CD4-positive, alpha-beta T cell treated with Interleukin-17A for 1 hour (primary cell): ENCODE results near the gene PLCB1.
"Not testable (repeated sequence)": the region's sequence is repeated elsewhere in the genome, so short reads cannot be mapped to it uniquely, and the experiment has no call there.

Experiments used
- DNase-seq: peaks from one replicate; pipeline ENCODE4 v3.0.0-alpha.2; 2020

The PLCB1 gene

DNA sequence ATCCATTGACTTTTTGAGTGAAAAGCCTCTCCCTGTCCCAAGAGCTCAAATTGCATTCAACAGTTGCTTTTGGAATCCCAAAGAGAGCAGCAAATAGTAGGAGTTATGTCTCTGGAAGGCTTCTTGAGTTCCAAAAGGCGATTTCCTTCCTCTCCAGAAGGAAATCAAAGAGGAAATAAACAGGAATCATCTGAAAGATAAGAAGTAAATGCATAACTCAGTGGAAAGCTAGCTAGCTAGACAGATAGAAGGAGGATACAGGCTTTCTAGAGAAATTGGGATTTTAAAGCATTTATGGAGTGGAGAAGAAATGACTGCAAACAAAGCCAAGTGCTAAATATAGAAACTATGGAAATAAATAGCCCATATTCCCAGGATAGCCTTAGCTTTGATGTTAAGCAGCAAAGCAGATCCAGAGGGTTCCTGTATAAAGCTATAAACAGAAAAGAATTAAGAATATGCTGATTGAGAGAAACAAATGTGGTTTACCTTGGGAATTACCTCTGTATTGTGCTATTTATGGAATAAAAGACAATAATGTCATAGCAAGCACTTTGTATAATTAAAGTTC is 214.7 kb downstream of the PLCB1 start:
- DNase-seq: no peak

GRCh38 chr20:8350225-8350624 is 218.2 kb downstream of the PLCB1 start:
- not testable (repeated sequence) for DNase-seq

- no peak for DNase-seq
These were observed 220.4 kb downstream of the PLCB1 start for GRCh38 chr20:8352486-8352885.

DNA sequence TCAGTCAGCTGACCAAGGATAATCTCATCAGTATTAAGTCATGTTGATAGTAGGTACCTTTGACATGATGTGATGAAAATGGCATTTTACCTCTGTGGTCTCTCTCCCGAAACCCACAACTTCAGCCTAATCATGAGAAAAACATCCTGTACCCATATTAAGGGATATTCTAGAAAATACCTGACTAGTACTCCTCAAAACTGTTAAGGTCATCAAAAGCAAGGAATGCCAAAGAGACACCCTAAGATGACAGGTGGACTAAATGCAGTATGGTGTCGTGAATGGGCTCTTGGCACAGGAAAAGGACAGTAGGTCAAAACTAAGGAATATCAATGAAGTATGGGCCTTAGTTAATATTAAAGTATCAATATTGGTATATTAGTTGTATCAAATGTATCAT is 221.4 kb downstream of the PLCB1 start:
- DNase-seq: no peak

- DNase-seq: no peak
These were observed 223.4 kb downstream of the PLCB1 start for GRCh38 chr20:8355453-8355852.

GRCh38 chr20:8356806-8357205 is 224.7 kb downstream of the PLCB1 start:
- no peak for DNase-seq

DNA sequence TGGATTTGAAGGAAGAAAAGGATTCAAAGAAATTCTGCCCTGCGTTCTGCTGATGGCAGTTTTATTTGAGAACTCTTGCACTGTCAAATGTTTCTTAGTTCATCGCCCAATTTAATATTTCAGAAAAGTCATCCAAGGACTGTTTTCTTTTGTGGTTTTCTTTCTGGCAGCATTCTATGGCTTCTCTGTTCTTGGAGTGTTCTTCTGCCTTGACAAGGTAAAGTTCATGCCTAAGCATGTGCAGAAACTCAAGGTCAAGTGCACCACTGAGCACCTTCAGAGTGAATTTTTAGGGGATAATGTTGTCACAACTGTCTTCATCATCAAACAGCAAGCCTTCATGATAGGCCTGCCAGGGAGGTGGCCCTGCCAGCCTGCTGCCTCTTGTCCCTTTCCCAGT is 225.6 kb downstream of the PLCB1 start:
- no peak for DNase-seq

DNA sequence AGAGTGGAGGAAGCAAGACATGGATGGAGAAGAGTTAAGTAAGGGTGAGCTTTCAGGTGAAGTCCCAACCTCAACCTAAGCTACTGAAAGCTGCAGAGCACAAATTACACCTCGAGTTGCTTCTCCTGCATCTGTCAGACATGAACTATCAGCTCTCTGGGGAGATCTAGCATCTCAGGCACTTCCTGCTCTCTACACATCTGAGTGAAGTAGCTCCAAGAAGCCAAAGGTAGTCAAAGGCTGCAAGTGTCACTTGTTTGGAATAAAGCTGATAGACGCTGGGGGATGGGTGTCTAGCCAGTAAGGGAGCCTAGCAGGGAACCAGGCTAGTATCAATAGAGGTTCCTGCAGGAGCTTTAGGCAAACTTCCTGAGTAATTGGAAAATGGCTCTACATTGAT is 228.0 kb downstream of the PLCB1 start:
- no peak for DNase-seq

- no peak for DNase-seq
These were observed 229.1 kb downstream of the PLCB1 start for GRCh38 chr20:8361006-8361652.

- no peak for DNase-seq
These were observed 229.7 kb downstream of the PLCB1 start for GRCh38 chr20:8361779-8362178.

- DNase-seq: no peak
These were observed 230.4 kb downstream of the PLCB1 start for GRCh38 chr20:8362457-8362856.

- no peak for DNase-seq
These were observed 232.1 kb downstream of the PLCB1 start for GRCh38 chr20:8363970-8364733.

GRCh38 chr20:8364734-8365078 is 232.6 kb downstream of the PLCB1 start:
- DNase-seq: no peak

DNA sequence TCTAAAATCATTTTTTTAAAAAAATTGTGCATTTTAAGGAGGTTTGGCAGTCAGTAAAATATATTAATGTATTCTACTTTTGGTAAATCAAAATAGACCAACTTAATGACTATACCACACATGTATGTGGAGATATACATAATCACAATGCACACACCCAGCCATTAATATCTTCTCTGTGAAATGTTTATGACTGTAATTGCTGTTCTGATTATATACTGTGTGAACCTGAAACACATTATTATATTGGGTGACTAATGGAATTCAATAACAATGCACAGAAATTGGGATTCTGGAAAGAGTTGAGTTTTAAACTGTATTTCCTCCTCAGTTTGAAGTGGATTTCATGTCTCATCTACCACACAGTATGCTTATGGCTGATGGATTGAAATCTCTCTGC is 233.6 kb downstream of the PLCB1 start:
- DNase-seq: no peak

- no peak for DNase-seq
These were observed 234.3 kb downstream of the PLCB1 start for GRCh38 chr20:8366303-8366923.

- no peak for DNase-seq
These were observed 235.6 kb downstream of the PLCB1 start for GRCh38 chr20:8367689-8368088.

- no peak for DNase-seq
These were observed 236.6 kb downstream of the PLCB1 start for GRCh38 chr20:8368670-8369069.

DNA sequence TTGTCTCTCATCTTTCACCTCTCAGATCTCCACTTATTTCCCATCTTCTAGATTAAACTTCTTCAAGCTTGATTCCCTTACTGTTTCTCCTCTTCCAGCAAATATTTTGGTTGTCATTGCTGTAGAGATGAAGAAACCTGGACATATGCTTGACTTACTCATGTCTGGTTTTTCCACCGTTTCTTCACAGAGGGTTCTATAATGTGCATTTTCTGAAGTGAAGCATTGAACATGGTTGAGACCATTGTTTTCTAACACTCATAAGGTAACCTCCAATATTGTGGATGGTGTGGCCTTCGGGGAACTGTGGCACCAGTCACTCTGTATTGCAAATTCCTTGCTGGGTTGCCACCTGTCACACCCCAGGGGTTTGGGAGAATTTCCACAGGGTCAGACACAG is 237.2 kb downstream of the PLCB1 start:
- no peak for DNase-seq

DNA sequence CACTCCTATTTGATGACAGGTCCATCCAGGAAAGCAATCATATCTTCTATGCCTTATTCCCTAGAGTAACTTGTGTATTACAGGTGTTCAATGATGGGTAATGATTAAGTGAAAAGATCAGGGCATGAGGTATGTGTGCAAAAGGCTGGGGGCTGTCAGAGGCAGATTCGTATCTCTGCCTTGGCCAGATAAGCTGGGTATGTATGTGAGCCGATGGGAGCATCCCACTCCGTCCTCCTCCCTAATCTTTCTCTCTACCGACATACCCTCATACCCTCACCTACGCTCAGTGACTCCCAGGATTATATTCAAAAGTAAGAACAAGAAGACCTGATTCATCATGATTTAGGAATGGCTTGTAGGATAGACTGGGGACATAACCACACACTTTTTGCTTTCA is 238.7 kb downstream of the PLCB1 start:
- DNase-seq: no peak

- DNase-seq: no peak
These were observed 240.8 kb downstream of the PLCB1 start for GRCh38 chr20:8372824-8373380.

- no peak for DNase-seq
These were observed 241.5 kb downstream of the PLCB1 start for GRCh38 chr20:8373579-8373978.

GRCh38 chr20:8375898-8376297 is 243.8 kb downstream of the PLCB1 start:
- DNase-seq: no peak

DNA sequence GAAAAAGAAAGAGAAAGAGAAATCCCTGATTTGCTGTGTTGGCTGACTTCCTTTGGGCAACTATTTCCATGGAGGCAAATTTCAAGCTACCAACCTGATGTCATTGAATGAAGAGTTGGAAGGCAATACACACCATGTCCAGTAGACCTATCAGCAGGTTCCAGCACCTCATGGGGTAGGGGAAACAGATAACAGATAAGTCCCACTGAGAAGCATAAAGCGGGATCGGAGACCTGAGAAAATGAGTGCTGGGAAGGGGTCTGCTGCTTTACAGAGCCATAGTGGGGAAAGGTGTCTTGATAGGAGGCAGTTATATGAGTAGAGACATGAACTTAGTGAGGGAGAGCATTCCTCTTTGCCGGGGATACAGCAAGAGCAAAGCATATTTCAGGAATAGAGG is 244.9 kb downstream of the PLCB1 start:
- DNase-seq: no peak

DNA sequence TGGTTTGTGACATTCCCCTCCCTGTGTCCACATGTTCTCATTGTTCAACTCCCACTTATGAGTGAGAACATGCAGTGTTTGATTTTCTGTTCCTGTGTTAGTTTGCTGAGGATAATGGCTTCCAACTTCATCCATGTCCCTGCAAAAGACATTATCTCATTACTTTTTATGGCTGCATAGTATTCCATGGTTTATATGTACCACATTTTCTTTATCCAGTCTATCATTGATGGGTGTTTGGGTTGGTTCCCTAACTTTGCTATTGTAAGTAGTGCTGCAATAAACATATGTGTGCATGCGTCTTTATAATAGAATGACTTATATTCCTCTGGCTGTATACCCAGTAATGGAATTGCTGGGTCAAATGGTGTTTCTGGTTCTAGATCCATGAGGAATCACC is 247.1 kb downstream of the PLCB1 start:
- DNase-seq: not testable (repeated sequence)
